HUES48 (cell line): ENCODE results near the gene MED4.

ENCODE experiments used
- H3K27ac ChIP-seq: one replicate; pipeline ENCODE4 v1.7.0; 2013; ENCODE audit warnings: low read depth, low read length, inconsistent platforms
- H3K27me3 ChIP-seq: 2 replicates; pipeline ENCODE4 v1.6.1; 2013; ENCODE audit warnings: mild to moderate bottlenecking, low read length; ENCODE audit not compliant: control insufficient read depth, insufficient read depth
- H3K36me3 ChIP-seq: 2 replicates; pipeline ENCODE4 v1.6.1; 2013; ENCODE audit warnings: low read length; ENCODE audit not compliant: control insufficient read depth, insufficient read depth
- H3K4me1 ChIP-seq: 2 replicates; pipeline ENCODE4 v1.6.1; 2013; ENCODE audit warnings: mild to moderate bottlenecking, low read length; ENCODE audit not compliant: control insufficient read depth, insufficient read depth
- H3K4me3 ChIP-seq: 2 replicates; pipeline ENCODE4 v1.5.1; 2013; ENCODE audit warnings: mild to moderate bottlenecking, low read depth, low read length
- H3K9ac ChIP-seq: 2 replicates; pipeline ENCODE4 v1.6.1; 2013; ENCODE audit warnings: mild to moderate bottlenecking, low read depth, low read length, moderate library complexity
- H3K9me3 ChIP-seq: 2 replicates; pipeline ENCODE4 v1.6.1; 2013; ENCODE audit warnings: low read length; ENCODE audit not compliant: control insufficient read depth, insufficient read depth

The MED4 gene

GRCh38 chr13:48094404-48094780 is 512 bp downstream of the MED4 start:
- peaks cover 22% of the 10 kb centered on the region for H3K4me1 ChIP-seq
- H3K9ac ChIP-seq, result peak overlapping the region; percentile 93
- H3K36me3 ChIP-seq, result no peaks in the 10 kb centered on the region
- H3K27me3 ChIP-seq, result no peaks in the 10 kb centered on the region
- peak overlapping the region; percentile 91 for H3K4me3 ChIP-seq
- no peaks in the 10 kb centered on the region for H3K9me3 ChIP-seq
- H3K27ac ChIP-seq, result peak overlapping the region; percentile 68

- no peak overlapping the region for H3K27ac ChIP-seq
- no peaks in the 10 kb centered on the region for H3K27me3 ChIP-seq
- no peaks in the 10 kb centered on the region for H3K9me3 ChIP-seq
- peaks cover 22% of the 10 kb centered on the region for H3K4me1 ChIP-seq
- H3K9ac ChIP-seq, result 0 out of 2 replicates have a peak overlapping the region, but pooled peaks have one; percentile 93
- peak overlapping the region; percentile 91 for H3K4me3 ChIP-seq
- H3K36me3 ChIP-seq, result no peaks in the 10 kb centered on the region
These were observed 1.3 kb downstream of the MED4 start for GRCh38 chr13:48093588-48093987.

GRCh38 chr13:48086272-48086671 is 8.6 kb downstream of the MED4 start:
- Histone ChIP-seq H3K36me3 (peaks cover 50% of the 10 kb centered on the region), H3K27ac (no peak overlapping the region), H3K9ac (no peak overlapping the region), H3K27me3 (no peaks in the 10 kb centered on the region), H3K4me1 (no peaks in the 10 kb centered on the region), H3K9me3 (no peaks in the 10 kb centered on the region), H3K4me3 (no peak overlapping the region)

GRCh38 chr13:48081739-48082138 is 13.2 kb downstream of the MED4 start:
- Histone ChIP-seq H3K27me3 (no peaks in the 10 kb centered on the region), H3K4me3 (no peak overlapping the region), H3K4me1 (no peaks in the 10 kb centered on the region), H3K9me3 (no peaks in the 10 kb centered on the region), H3K9ac (no peak overlapping the region), H3K36me3 (peaks cover 94% of the 10 kb centered on the region), H3K27ac (no peak overlapping the region)

GRCh38 chr13:48078251-48078656 is 16.6 kb downstream of the MED4 start:
- Histone ChIP-seq H3K9ac (no peak overlapping the region), H3K27me3 (no peaks in the 10 kb centered on the region), H3K4me1 (no peaks in the 10 kb centered on the region), H3K27ac (no peak overlapping the region), H3K4me3 (no peak overlapping the region), H3K36me3 (peaks cover 94% of the 10 kb centered on the region), H3K9me3 (peaks cover 11% of the 10 kb centered on the region)

GRCh38 chr13:48074006-48074405 is 20.9 kb downstream of the MED4 start:
- H3K27me3 ChIP-seq, result no peaks in the 10 kb centered on the region
- peaks cover 53% of the 10 kb centered on the region for H3K9me3 ChIP-seq
- H3K9ac ChIP-seq, result no peak overlapping the region
- no peak overlapping the region for H3K27ac ChIP-seq
- H3K4me3 ChIP-seq, result no peak overlapping the region
- no peaks in the 10 kb centered on the region for H3K4me1 ChIP-seq
- H3K36me3 ChIP-seq, result peaks cover 92% of the 10 kb centered on the region

GRCh38 chr13:48072787-48073186 is 22.1 kb downstream of the MED4 start:
- H3K36me3 ChIP-seq, result peaks cover 92% of the 10 kb centered on the region
- H3K9ac ChIP-seq, result no peak overlapping the region
- H3K27me3 ChIP-seq, result no peaks in the 10 kb centered on the region
- H3K4me1 ChIP-seq, result no peaks in the 10 kb centered on the region
- H3K4me3 ChIP-seq, result no peak overlapping the region
- peaks cover 66% of the 10 kb centered on the region for H3K9me3 ChIP-seq
- no peak overlapping the region for H3K27ac ChIP-seq

- Histone ChIP-seq H3K27ac (no peak overlapping the region), H3K9me3 (peaks cover 70% of the 10 kb centered on the region), H3K4me3 (no peak overlapping the region), H3K36me3 (peaks cover 92% of the 10 kb centered on the region), H3K4me1 (no peaks in the 10 kb centered on the region), H3K9ac (no peak overlapping the region), H3K27me3 (no peaks in the 10 kb centered on the region)
These were observed 22.6 kb downstream of the MED4 start for GRCh38 chr13:48072304-48072703.

- peaks cover 90% of the 10 kb centered on the region for H3K36me3 ChIP-seq
- H3K4me3 ChIP-seq, result no peak overlapping the region
- H3K9me3 ChIP-seq, result peaks cover 84% of the 10 kb centered on the region
- H3K9ac ChIP-seq, result no peak overlapping the region
- no peaks in the 10 kb centered on the region for H3K27me3 ChIP-seq
- H3K27ac ChIP-seq, result no peak overlapping the region
- no peaks in the 10 kb centered on the region for H3K4me1 ChIP-seq
These were observed 24.0 kb downstream of the MED4 start for GRCh38 chr13:48070942-48071341.

GRCh38 chr13:48069573-48069972 is 25.3 kb downstream of the MED4 start:
- H3K9me3 ChIP-seq, result peaks cover 90% of the 10 kb centered on the region
- no peak overlapping the region for H3K27ac ChIP-seq
- H3K4me1 ChIP-seq, result no peaks in the 10 kb centered on the region
- no peaks in the 10 kb centered on the region for H3K27me3 ChIP-seq
- no peak overlapping the region for H3K9ac ChIP-seq
- H3K36me3 ChIP-seq, result peaks cover 87% of the 10 kb centered on the region
- H3K4me3 ChIP-seq, result no peak overlapping the region

- H3K9ac ChIP-seq, result no peak overlapping the region
- peaks cover 86% of the 10 kb centered on the region for H3K9me3 ChIP-seq
- H3K4me3 ChIP-seq, result no peak overlapping the region
- H3K27me3 ChIP-seq, result no peaks in the 10 kb centered on the region
- no peaks in the 10 kb centered on the region for H3K4me1 ChIP-seq
- H3K36me3 ChIP-seq, result peaks cover 81% of the 10 kb centered on the region
- no peak overlapping the region for H3K27ac ChIP-seq
These were observed 26.0 kb downstream of the MED4 start for GRCh38 chr13:48068952-48069351.

- Histone ChIP-seq H3K36me3 (peaks cover 72% of the 10 kb centered on the region), H3K4me3 (no peak overlapping the region), H3K27me3 (no peaks in the 10 kb centered on the region), H3K4me1 (no peaks in the 10 kb centered on the region), H3K27ac (no peak overlapping the region), H3K9me3 (peaks cover 77% of the 10 kb centered on the region), H3K9ac (no peak overlapping the region)
These were observed 26.9 kb downstream of the MED4 start for GRCh38 chr13:48068036-48068435.
